Adrenal gland (tissue), 12 donors: Measurements from ENCODE around the gene OSBPL9. TPM values are rescaled to one million over a fixed set of nuclear protein-coding genes. Genes with fewer than 3 reads are reported as not detected.

Experiments
- DNase-seq, 7 donors: peaks; one replicate each; pipeline ENCODE4 v3.0.0-alpha.2; 2019 to 2020
- H3K27ac ChIP-seq, 5 donors: fragments of 200-600 bp; sonication (generic) in 4 of 5; 1 replicate in 3 of 5; 2 replicates in 2 of 5; pipeline versions ENCODE4 v1.5.1 to v1.8.0; 2016 to 2020; ENCODE audit warnings: mild to moderate bottlenecking in 1 of 5
- H3K27me3 ChIP-seq: fragments of 200-600 bp; 2 replicates; pipeline ENCODE4 v1.8.0; 2021
- H3K36me3 ChIP-seq, 2 donors: fragments of 200-600 bp; replicated peaks in 1 of 2; 1 replicate in 1 of 2; 2 replicates in 1 of 2; pipeline versions ENCODE4 v1.5.1 to v1.8.0; 2018 to 2022
- H3K4me1 ChIP-seq, 2 donors: fragments of 200-600 bp; replicated peaks in 1 of 2; 1 replicate in 1 of 2; 2 replicates in 1 of 2; pipeline versions ENCODE4 v1.5.1 to v1.8.0; 2018 to 2021
- H3K4me3 ChIP-seq, 4 donors: fragments of 200-600 bp; sonication (generic) in 3 of 4; one replicate each; pipeline ENCODE4 v1.5.1; 2016 to 2018
- H3K9me3 ChIP-seq, 3 donors: fragments of 200-600 bp; sonication (generic) in 1 of 3; replicated peaks in 1 of 3; 1 replicate in 2 of 3; 2 replicates in 1 of 3; pipeline versions ENCODE4 v1.5.1 to v1.8.0; 2016 to 2021
- CTCF ChIP-seq, 6 experiments: fragments of 450-650 bp in 4 of 6; fragments of 200-600 bp in 2 of 6; sonication (generic) in 1 of 6; IDR thresholded peaks; 1 replicate in 5 of 6; 2 replicates in 1 of 6; pipeline versions ENCODE4 v1.5.1 to v1.8.0; 2016 to 2021; ENCODE audit warnings: antibody characterized with exemption in 6 of 6, mild to moderate bottlenecking in 2 of 6, moderate library complexity in 1 of 6
- POLR2A ChIP-seq, 2 donors: fragments of 450-650 bp; IDR thresholded peaks; one replicate each; pipeline ENCODE4 v1.6.1; 2017; ENCODE audit warnings: antibody characterized with exemption in 2 of 2, mild to moderate bottlenecking in 2 of 2, moderate library complexity in 1 of 2
- WGBS, 4 donors: extraction: QIAGEN DNeasy Blood & Tissue Kit in 2 of 4; methylation state at CpG; one replicate each; pipeline versions ENCODE4 v1.1.5 to v1.1.7; 2013 to 2017; 5-methylcytosine and 5-hydroxymethylcytosine counted together
- intact Hi-C, 2 donors: fragments of 100-400 bp; cut with DNase I; formaldehyde crosslinking; loops; one replicate each; pipeline versions ENCODE4 v1.14.1 to v1.15.0; 2022 to 2023
- polyA plus RNA-seq, 3 donors: library from polyadenylated mRNA; stranded (reverse); fragments of 200-250 nt in 2 of 3; fragments of 350-450 nt in 1 of 3; fragmentation: Illumina TruSeq in 1 of 3; extraction: RNeasy Lipid Tissue Mini Kit (QIAGEN cat#74804) in 1 of 3; gene quantifications; one replicate each; pipeline ENCODE4 v1.2.3, GENCODE V29; 2013 to 2014
- total RNA-seq, 9 donors: library from RNA; depleted of rRNA in 4 of 9; stranded (reverse); fragments of >200 nt in 4 of 9; fragments of 120-200 nt in 1 of 9; fragmentation: NEBNext Ultra II Directional in 1 of 9; extraction: Animal tissue kit (Norgen Biotek cat#: 25700) in 1 of 9; gene quantifications; one replicate each; pipeline versions ENCODE4 v1.1.0 to v1.2.4, GENCODE V29; 2013 to 2023
- donor health status: healthy with polysubstance abuse.
- donor health status: Bipolar disorder and iron deficiency.
- donor health status: DM: yes; HTN: yes; CAD: no.
- donor health status: DM: no; HTN: no; CAD: no.
- donor health status: DM: no; HTN: no; CAD: no.
- donor health status: DM: yes; HTN: yes; CAD: no.

The OSBPL9 gene
- total and polyA plus RNA-seq, 12 donors: 61.9 to 180 (median 87.3) TPM

- H3K4me3 ChIP-seq: no peak overlapping the region
- H3K27ac ChIP-seq: no peak overlapping the region
- intact Hi-C loops: no loop called here
- no peaks in the 10 kb centered on the region for H3K4me1 ChIP-seq
- no peaks in the 10 kb centered on the region for H3K9me3 ChIP-seq
- no peaks in the 10 kb centered on the region for H3K27me3 ChIP-seq
- H3K36me3 ChIP-seq: no peaks in the 10 kb centered on the region
- TF ChIP-seq CTCF (IDR thresholded peaks at IDR 0.05) (no peak), POLR2A (IDR thresholded peaks at IDR 0.05) (no peak)
- DNase-seq: no peak
Measured at GRCh38 chr1:51745304-51745570, 128.3 kb downstream of the OSBPL9 start.

GRCh38 chr1:51749151-51749550 is 132.3 kb downstream of the OSBPL9 start:
- Histone ChIP-seq H3K36me3 (no peaks in the 10 kb centered on the region), H3K27ac (no peak overlapping the region), H3K9me3 (no peaks in the 10 kb centered on the region), H3K4me3 (no peak overlapping the region), H3K4me1 (no peaks in the 10 kb centered on the region), H3K27me3 (no peaks in the 10 kb centered on the region)
- DNase-seq: no peak
- TF ChIP-seq CTCF (IDR thresholded peaks at IDR 0.05) (no peak), POLR2A (IDR thresholded peaks at IDR 0.05) (no peak)
- WGBS, 4 donors: 97 to 99% (median 98%) methylated on average over 3 of the region's 3 CpGs
- intact Hi-C loops: no loop called here

GRCh38 chr1:51750218-51750617 is 133.3 kb downstream of the OSBPL9 start:
- Histone ChIP-seq H3K36me3 (no peaks in the 10 kb centered on the region), H3K27ac (peak overlapping the region in 1 of 5 donors; percentile 20), H3K9me3 (no peaks in the 10 kb centered on the region), H3K27me3 (no peaks in the 10 kb centered on the region), H3K4me1 (no peaks in the 10 kb centered on the region), H3K4me3 (no peak overlapping the region)
- 88 to 94% (median 91%) methylated on average over 3 of the region's 3 CpGs for WGBS, 4 donors
- TF ChIP-seq CTCF (IDR thresholded peaks at IDR 0.05): no peak
- TF ChIP-seq POLR2A (IDR thresholded peaks at IDR 0.05): no peak
- intact Hi-C loops: no loop called here
- DNase-seq: no peak

GRCh38 chr1:51750729-51751128 is 133.8 kb downstream of the OSBPL9 start:
- intact Hi-C loops: no loop called here

More at GRCh38 chr1:51750729-51751128, 133.8 kb downstream of the OSBPL9 start:
- Histone ChIP-seq H3K4me3 (no peak overlapping the region), H3K9me3 (no peaks in the 10 kb centered on the region), H3K27ac (no peak overlapping the region), H3K27me3 (no peaks in the 10 kb centered on the region), H3K4me1 (no peaks in the 10 kb centered on the region), H3K36me3 (no peaks in the 10 kb centered on the region)
- TF ChIP-seq POLR2A (IDR thresholded peaks at IDR 0.05): no peak
- TF ChIP-seq CTCF (IDR thresholded peaks at IDR 0.05): no peak
- 97 to 100% (median 98%) methylated on average over 1 of the region's 1 CpG for WGBS, 4 donors
- no peak for DNase-seq
